ENCODE results near the gene MYL5.
A peak's percentile ranks its signal among the peaks of the same experiment; 100 is the strongest.
"Not testable (repeated sequence)": the region's sequence is repeated elsewhere in the genome, so short reads cannot be mapped to it uniquely, and the experiment has no call there.

Gene MYL5

GRCh38 chr4:705278-706082 is 31.1 kb downstream of the MYL5 start, which contains the start of gene PCGF3:
PCGF3 (plus strand) TSS chr4:705832; CDS start chr4:733681, 27,849 bp downstream.
- DNase-seq (ENCODE audit: low read depth, low spot score), result peak; percentile 99

GRCh38 chr4:706083-706633 is 31.8 kb downstream of the MYL5 start:
- DNase-seq (ENCODE audit: low read depth, low spot score), result not testable (repeated sequence)

- DNase-seq (ENCODE audit: low read depth, low spot score), result no peak
Measured at GRCh38 chr4:706834-707598, 32.7 kb downstream of the MYL5 start.

DNA sequence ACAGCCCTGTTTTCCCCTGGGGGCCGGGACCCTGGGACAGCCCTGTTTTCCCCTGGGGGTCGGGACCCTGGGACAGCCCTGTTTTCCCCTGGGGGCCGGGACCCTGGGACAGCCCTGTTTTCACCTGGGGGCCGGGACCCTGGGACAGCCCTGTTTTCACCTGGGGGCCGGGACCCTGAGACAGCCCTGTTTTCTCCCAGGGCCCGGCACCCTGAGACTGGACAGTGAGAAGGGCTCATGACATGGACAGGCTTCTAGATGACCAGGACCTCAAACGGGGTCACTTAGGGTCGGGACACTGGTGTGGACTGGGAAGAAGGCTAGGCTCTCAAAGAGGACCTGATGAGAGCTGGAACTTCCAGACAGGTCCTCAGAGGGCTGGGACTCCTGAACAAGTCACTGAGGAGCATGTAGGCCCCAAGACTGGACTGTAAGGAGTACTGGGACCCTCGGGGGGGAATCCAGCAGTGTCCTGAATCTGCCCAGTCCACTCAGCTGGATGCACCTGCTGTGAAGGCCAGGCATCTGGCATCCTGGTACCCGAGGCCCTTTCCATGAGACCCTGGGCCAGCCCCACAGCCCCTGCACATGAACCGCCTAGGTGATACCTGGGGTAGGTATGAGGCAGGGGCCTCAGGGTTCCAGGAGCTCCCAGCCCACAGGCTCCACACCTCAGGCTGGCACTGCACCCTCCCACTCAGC is 33.7 kb downstream of the MYL5 start:
- DNase-seq (ENCODE audit: low read depth, low spot score), result no peak

DNA sequence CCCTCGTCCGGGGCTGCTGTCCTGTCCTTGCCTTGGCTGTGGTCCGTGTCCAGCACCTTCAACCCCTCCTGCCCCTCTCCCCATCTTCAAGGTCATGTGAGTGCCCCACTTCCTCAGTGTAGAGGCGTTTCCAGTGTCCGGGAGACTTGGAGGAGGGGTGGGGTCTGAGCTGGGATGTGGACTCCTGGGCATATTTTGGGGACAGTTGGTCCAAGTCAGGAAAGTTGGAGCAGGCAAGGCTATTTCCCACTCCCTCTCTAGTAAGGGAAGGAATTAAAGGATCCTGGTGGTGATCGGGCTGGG is 34.2 kb downstream of the MYL5 start:
- DNase-seq (ENCODE audit: low read depth, low spot score), result no peak

DNA sequence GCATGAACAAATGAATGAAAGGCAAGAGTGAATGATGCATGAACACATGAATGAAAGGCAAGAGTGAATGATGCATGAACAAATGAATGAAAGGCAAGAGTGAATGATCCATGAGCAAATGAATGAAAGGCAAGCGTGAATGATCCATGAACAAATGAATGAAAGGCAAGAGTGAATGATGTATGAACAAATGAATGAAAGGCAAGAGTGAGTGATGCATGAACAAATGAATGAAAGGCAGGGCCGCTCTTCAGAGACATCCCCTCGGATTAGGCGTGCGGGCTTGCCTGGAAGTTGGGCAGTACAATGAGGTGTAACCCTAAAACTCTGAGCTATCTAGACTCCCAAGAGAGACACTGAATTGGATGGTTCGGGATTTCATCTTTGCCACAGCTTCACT is 35.0 kb downstream of the MYL5 start:
- DNase-seq (ENCODE audit: low read depth, low spot score), result no peak

- no peak for DNase-seq (ENCODE audit: low read depth, low spot score)
Measured at GRCh38 chr4:710116-710515, 35.8 kb downstream of the MYL5 start.

- no peak for DNase-seq (ENCODE audit: low read depth, low spot score)
Measured at GRCh38 chr4:710916-711315, 36.6 kb downstream of the MYL5 start.

GRCh38 chr4:712093-712492 is 37.8 kb downstream of the MYL5 start:
- DNase-seq (ENCODE audit: low read depth, low spot score), result no peak

DNA sequence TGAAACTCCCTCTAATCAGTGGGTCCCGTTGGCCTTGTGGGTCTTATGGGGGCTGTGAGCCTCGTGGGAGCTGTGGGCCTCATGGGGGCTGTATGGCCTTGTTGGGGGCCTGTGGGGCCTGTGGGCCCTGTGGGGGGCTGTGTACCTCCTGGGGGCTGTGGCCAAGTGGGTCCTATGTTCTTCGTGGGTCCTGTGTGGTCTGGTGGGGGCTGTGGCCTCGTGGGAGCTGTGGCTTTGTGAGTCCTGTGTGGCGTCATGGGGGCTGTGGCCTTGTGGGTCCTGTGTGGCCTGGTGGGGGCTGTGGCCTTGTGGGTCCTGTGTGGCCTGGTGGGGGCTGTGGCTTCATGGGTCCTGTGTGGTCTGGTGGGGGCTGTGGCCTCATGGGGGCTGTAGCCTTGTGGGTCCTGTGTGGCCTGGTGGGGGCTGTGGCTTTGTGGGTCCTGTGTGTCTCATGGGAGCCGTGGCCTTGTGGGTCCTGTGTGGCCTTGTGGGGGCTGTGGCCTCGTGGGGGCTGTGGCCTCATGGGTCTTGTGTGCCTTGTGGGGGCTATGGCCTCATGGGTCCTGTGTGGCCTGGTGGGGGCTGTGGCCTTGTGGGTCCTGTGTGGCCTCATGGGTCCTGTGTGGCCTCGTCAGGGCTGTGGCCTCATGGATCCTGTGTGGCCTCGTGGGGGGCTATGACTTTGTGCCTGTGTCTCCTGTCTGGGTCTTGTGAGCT is 38.7 kb downstream of the MYL5 start:
- DNase-seq (ENCODE audit: low read depth, low spot score), result no peak

DNA sequence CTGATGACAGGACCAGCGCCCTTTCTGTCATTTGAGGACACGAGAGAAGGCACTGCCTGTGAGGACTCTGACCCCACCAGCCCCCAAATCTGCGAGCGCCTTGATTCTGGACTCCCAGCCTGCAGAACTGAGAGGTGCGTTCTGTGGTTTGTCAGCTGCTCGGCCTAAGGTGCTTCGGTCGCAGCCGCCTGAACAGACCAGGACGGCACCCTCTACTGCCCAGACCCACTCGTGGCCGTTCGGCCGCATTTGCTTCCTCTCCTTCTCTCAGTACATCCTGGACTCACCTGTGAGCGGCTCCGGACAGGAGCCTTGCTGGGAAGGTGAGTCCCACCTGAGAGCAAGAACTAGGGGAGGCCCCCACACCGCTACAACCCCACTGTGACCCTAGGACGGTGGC is 39.7 kb downstream of the MYL5 start:
- DNase-seq (ENCODE audit: low read depth, low spot score), result no peak

GRCh38 chr4:717601-718320 is 43.4 kb downstream of the MYL5 start:
- DNase-seq (ENCODE audit: low read depth, low spot score), result no peak

- DNase-seq (ENCODE audit: low read depth, low spot score), result no peak
Measured at GRCh38 chr4:718460-718859, 44.1 kb downstream of the MYL5 start.

DNA sequence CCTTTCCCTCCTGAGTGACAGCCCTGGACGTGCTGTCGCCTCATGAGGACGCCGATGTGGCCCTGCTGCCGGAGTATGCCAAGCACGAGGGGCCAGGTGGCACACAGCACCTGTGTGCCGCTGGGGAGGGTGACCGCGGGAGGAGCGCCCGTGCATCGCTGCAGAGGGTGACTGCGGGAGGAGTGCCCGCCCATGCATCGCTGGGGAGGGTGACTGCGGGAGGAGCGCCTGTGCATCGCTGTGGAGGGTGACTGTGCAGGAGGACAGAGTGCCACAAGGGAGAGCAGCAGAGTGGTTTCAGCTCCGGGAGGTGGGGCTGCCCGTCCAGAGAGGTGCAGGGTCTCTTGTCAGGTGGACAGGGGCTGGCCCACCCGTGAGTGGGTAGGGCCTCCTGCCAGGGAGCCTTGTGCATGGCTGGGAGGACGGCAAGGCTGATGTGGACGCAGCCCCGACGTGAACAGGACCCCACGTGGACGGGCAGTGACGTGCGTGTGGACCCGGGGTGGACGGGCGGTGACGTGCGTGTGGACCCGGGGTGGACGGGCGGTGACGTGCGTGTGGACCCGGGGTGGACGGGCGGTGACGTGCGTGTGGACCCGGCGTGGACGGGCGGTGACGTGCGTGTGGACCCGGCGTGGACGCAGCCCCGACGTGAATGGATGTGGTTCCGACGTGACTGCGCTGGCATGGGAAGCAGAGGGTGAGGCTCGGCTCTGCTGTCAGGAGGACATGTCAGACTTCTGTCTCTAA is 45.9 kb downstream of the MYL5 start:
- DNase-seq (ENCODE audit: low read depth, low spot score), result no peak

GRCh38 chr4:721261-722168 is 47.2 kb downstream of the MYL5 start:
- peak; percentile 38 for DNase-seq (ENCODE audit: low read depth, low spot score)

GRCh38 chr4:722169-722725 is 47.9 kb downstream of the MYL5 start:
- no peak for DNase-seq (ENCODE audit: low read depth, low spot score)

- no peak for DNase-seq (ENCODE audit: low read depth, low spot score)
Measured at GRCh38 chr4:722851-723360, 48.6 kb downstream of the MYL5 start.

DNA sequence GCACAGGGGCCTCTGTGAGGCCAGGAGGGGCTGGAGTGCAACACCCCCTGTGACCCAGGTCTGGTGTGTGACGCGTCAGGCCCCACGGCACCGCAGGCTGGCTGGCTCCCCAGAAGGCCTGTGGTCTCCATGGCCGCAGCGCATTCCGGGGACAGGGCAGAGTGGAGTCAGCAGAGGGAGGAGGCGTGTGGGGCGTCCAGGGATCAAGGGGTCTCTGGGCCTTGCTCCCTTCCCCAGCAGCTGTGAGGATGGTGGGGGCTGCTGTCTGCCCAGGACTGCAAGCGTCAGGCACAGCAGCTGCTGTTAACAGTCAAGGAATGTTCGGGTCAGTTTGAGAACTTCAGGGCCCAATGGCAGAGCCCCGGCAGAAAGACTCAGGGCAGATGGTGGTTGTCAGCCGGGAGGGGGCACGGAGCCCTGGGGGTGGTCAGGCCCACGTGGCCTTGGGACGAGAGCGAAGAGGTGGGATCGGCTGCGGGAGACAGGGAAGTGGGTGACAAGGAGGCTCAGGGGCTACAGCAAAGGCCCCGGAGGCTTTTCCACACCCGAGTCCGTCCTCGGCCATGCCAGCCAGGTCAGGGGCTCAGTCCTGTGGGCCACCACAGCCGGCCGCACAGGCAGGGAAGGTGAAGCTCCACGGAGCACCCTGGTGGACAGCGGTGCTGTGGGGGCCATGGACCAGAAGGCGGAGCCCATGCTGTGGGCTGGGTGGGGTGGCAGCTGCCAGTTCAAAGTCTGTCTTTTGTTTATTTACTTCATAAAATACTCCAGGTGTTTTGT is 49.6 kb downstream of the MYL5 start:
- DNase-seq (ENCODE audit: low read depth, low spot score), result no peak

Measured in astrocyte of the hippocampus (primary cell).